Measurements from ENCODE around the gene FNDC3B.

The FNDC3B gene

GRCh38 chr3:172305974-172306373 is 266.6 kb downstream of the FNDC3B start:
- TF ChIP-seq, protein P1, sequence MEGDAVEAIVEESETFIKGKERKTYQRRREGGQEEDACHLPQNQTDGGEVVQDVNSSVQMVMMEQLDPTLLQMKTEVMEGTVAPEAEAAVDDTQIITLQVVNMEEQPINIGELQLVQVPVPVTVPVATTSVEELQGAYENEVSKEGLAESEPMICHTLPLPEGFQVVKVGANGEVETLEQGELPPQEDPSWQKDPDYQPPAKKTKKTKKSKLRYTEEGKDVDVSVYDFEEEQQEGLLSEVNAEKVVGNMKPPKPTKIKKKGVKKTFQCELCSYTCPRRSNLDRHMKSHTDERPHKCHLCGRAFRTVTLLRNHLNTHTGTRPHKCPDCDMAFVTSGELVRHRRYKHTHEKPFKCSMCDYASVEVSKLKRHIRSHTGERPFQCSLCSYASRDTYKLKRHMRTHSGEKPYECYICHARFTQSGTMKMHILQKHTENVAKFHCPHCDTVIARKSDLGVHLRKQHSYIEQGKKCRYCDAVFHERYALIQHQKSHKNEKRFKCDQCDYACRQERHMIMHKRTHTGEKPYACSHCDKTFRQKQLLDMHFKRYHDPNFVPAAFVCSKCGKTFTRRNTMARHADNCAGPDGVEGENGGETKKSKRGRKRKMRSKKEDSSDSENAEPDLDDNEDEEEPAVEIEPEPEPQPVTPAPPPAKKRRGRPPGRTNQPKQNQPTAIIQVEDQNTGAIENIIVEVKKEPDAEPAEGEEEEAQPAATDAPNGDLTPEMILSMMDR (IDR thresholded peaks at IDR 0.05) = no peak
- Histone ChIP-seq H3K4me3 (no peak overlapping the region), H3K27ac (no peak overlapping the region)
- DNase-seq (ENCODE audit: low spot score) = no peak

- no peak overlapping the region for H3K27ac ChIP-seq
- no peak overlapping the region for H3K4me3 ChIP-seq
- TF ChIP-seq, protein P1 (IDR thresholded peaks at IDR 0.05) = no peak
- DNase-seq (ENCODE audit: low spot score) = no peak
Observed at GRCh38 chr3:172307141-172307560, 267.8 kb downstream of the FNDC3B start.

DNA sequence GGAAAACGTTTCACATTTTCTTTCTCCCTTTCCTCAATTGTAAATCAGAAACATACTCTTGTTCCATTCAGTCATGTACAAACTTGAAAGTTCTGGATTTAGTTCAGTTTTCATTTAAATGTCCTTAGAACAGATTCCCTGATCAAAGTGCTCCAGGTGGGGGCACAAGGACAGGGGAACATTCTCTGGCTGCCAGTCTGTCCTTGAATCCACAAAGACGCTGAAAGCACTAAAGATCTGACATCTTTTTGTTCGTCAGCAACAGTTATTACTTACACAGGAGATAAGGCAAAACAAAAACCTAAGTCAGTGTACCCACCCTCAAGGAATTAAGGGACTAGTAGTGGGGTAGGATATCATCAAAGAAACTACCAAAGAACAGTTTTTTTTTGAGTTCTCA is 269.7 kb downstream of the FNDC3B start:
- no peak for DNase-seq (ENCODE audit: low spot score)
- Histone ChIP-seq H3K27ac (no peak overlapping the region), H3K4me3 (no peak overlapping the region)
- TF ChIP-seq, protein P1 (IDR thresholded peaks at IDR 0.05) = no peak

GRCh38 chr3:172309741-172310427 is 270.5 kb downstream of the FNDC3B start:
- TF ChIP-seq, protein P1 (IDR thresholded peaks at IDR 0.05) = no peak
- Histone ChIP-seq H3K27ac (peak overlapping the region in 1 of 2 donors; percentile 25), H3K4me3 (no peak overlapping the region)
- no peak for DNase-seq (ENCODE audit: low spot score)

DNA sequence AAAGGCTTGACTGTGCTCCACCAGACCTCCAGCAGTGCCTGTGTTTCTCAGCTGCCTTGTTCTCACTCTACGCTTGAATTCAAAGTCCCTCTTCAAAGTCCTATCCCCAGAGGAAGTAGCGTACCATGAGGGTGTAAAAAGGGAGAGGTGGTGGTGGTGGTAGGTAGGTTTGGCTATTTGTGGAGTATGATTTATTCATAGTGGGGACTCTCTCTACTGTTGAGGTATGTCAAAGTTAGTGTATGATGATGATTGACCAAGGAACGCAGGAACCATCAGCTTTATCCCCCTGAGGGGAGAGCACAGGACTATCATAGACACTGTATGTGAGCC is 271.0 kb downstream of the FNDC3B start:
- H3K27ac ChIP-seq = no peak overlapping the region
- no peak overlapping the region for H3K4me3 ChIP-seq
- TF ChIP-seq, protein P1 (IDR thresholded peaks at IDR 0.05) = no peak
- DNase-seq (ENCODE audit: low spot score) = no peak

- Histone ChIP-seq H3K4me3 (no peak overlapping the region), H3K27ac (peak overlapping the region in 1 of 2 donors; percentile 35)
- DNase-seq (ENCODE audit: low spot score) = no peak
- TF ChIP-seq, protein P1 (IDR thresholded peaks at IDR 0.05) = no peak
Observed at GRCh38 chr3:172311217-172311616, 271.8 kb downstream of the FNDC3B start.

DNA sequence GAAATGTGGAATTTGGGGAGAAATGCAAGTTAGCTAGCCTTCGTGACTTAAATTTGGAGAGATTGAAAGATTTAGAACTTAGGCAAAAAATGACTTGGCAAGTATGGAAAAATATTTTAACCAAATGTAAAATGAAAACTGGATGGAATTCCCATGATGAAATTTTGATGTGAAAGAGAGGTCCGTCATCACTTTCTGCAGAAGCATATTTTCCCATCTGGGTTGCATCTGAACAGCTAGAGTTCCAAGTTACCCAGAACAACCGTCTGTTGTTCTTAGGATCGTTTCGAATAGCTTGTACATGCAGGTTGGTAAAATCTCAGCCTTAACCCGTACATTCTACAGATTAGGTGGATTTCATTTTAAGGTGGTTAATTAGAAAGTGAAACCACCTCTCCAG is 272.6 kb downstream of the FNDC3B start:
- peak overlapping the region in 1 of 2 donors; percentile 35 for H3K27ac ChIP-seq
- TF ChIP-seq, protein P1 (IDR thresholded peaks at IDR 0.05) = no peak
- DNase-seq (ENCODE audit: low spot score) = no peak
- H3K4me3 ChIP-seq = peak overlapping the region; percentile 23

All from coronary artery (tissue), 2 donors.